ENCODE measurements around the gene COMTD1.
"Not testable (repeated sequence)": the region's sequence is repeated elsewhere in the genome, so short reads cannot be mapped to it uniquely, and the experiment has no call there.

The COMTD1 gene

DNA sequence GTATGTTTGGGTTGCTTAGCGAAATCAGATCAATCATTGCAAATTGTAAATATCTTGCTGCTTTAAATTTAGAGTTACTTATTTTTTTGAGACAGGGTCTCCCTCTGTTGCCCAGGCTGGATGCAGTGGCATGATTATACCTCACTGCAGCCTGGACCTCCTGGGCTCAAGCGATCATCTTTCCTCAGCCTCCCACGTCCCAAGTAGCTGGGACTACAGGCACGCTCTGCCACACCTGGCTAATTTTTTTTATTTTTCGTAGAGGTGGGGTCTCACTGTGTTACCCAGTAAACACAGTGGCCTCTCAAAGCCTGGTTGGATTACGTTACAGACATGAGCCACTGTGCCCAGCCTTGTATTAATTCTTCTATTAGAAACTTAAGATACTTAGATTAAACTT lies 23.4 kb downstream of the COMTD1 start:
- Mint-ChIP-seq H3K9me3 (no peaks in the 10 kb centered on the region), H3K27ac (peak overlapping the region; percentile 100), H3K4me3 (peak overlapping the region; percentile 91), H3K4me1 (ENCODE audit: low read depth) (peaks cover 55% of the 10 kb centered on the region), H3K27me3 (no peaks in the 10 kb centered on the region), H3K36me3 (ENCODE audit: low read depth) (peaks cover 66% of the 10 kb centered on the region)
- DNase-seq = no peak

DNA sequence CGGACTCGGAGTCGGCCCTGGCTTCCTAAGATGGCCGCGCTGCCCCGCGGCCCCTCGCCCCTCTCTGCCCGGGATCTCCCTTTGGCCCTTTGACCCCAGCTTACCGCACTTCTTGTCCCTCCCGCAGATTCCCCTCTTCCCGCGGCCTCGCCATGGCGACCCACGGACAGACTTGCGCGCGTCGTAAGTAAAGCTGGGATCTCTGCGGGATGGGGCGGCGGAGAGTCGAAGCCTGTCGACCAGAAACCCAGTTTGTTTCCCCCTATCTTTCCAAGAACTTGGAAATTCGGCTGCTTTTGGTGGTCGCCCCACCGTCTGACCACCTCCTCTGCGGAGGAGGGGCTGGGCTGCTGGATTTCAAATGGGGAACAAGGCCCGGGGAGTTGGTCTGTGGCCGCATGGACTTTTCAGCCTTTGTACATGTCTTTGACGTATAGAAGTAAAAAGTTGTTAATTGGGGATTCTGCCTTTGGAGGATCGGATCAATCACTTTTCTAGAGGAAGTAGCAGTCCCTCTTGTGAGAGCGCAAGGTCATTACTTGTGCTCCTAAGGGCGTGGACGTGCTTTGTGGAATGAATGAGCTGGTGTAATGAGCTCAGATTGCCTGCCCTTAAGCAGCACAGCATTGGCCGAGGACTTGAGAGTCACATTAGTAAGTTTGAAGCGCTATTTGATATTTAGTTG lies 24.6 kb downstream of the COMTD1 start:
- Mint-ChIP-seq H3K4me1 (ENCODE audit: low read depth) (peaks cover 48% of the 10 kb centered on the region), H3K27me3 (no peaks in the 10 kb centered on the region), H3K4me3 (peak overlapping the region; percentile 91), H3K27ac (peak overlapping the region; percentile 100), H3K9me3 (no peaks in the 10 kb centered on the region), H3K36me3 (ENCODE audit: low read depth) (peaks cover 54% of the 10 kb centered on the region)
- peak; percentile 44 for DNase-seq

DNA sequence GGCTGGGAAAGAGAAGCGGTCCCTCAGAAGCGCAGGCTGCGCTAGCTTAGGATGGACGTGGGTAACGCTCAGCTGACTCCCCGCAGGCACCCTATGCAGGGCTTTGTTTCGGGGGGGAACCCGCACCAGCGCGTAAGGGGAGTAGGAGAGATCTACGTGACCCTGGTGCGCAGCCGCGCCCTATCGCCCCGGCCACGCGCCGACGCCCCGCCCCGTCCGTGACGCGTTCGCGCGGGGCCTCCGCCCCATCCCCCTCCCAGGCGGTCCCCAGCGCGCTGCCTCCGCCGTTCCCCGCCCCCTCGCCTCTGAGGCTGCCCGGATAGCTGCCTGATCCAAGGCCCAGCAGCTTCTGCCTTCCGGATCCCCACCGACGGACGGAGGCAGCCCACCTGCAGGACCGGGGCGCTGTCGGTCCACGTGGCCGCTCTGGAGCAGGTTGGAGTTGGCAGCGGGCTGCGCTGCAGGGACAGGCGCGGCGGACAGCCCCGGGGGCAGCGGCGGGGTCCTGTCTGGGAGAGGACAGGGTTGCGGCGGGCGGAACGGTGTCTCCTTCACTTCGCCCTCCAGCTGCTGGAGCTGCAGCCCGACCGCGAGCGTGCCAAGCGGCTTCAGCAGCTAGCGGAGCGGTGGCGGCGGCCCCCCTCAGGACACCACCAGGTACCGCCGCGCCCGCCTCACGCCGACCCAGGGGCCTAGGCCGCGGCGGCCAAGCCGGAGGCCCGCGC lies 25.3 kb downstream of the COMTD1 start, which contains the start of gene VDAC2:
TSS of gene VDAC2 (plus strand) at position 515 of the 725 bp plus-strand sequence. CDS start 363 bp downstream, outside the sequence.
- Mint-ChIP-seq H3K4me1 (ENCODE audit: low read depth) (peaks cover 44% of the 10 kb centered on the region), H3K27ac (peak within 1 kb of the TSS; percentile 100), H3K4me3 (peak within 1 kb of the TSS; percentile 91), H3K27me3 (no peaks in the 10 kb centered on the region), H3K9me3 (no peaks in the 10 kb centered on the region), H3K36me3 (ENCODE audit: low read depth) (peaks cover 47% of the 10 kb centered on the region)
- peak; percentile 99 for DNase-seq

DNA sequence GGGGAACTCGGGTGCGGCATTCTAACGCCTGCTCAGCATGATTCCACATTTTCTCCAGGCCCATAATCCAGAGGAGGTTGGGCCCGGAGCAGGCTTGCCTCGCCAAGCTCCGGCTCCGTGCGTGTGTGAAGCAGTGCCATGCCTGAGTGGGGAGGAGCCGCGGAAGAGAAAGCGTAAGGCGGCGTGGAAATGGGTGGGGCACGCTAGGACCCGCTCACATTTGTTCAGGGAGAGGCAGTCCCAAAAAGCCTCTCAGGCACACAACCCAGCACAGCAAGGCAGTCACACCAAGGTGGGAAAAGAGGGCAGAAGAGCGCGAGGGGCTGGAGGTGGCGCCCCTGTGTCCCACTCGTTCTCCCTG lies 25.9 kb downstream of the COMTD1 start:
- Mint-ChIP-seq H3K4me1 (ENCODE audit: low read depth) (peaks cover 43% of the 10 kb centered on the region), H3K4me3 (peak overlapping the region; percentile 91), H3K36me3 (ENCODE audit: low read depth) (peaks cover 41% of the 10 kb centered on the region), H3K27ac (peak overlapping the region; percentile 100), H3K9me3 (no peaks in the 10 kb centered on the region), H3K27me3 (no peaks in the 10 kb centered on the region)
- no peak for DNase-seq

DNA sequence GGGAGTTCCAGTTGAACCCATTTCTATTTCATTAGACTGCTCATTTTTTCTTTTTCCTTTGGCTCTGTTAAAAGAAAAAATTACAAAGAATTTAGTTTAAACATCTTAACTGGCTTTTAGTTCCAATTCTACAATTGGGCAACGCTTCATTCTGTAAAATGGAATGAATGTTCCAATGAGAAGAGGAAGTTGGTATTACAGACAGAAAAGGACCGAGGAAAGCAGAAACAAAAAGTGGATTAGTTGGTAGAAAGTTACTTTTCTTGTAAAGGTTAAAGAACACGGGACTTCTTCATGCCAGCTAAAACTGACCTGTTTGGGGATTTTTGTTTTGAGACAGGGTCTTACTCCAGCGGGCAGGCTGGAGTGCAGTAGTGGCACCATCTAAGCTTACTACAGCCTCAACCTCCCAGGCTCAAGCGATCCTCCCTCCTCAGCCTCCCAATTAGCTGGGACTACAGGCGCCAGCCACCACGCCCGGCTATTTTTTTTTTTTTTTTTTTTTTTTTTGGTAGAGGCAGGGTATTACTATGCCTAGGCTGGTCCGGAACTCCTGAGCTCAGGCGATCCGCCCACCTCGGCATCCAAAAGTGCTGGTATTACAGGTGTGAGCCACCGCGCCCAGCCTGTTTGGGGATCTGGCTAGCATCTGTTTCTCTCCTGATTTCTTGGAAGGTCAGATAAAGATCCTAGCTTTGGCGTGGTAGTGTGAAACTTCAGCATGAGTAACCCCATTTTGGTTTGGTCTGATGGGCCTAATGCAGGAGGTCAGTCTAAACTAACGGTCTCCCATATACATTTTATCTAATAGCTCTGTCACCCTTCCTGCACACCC lies 26.5 kb downstream of the COMTD1 start:
- H3K36me3 Mint-ChIP-seq (ENCODE audit: low read depth) = peaks cover 35% of the 10 kb centered on the region
- H3K27me3 Mint-ChIP-seq = no peaks in the 10 kb centered on the region
- H3K4me1 Mint-ChIP-seq (ENCODE audit: low read depth) = peaks cover 41% of the 10 kb centered on the region
- DNase-seq = no peak
- peak overlapping the region; percentile 91 for H3K4me3 Mint-ChIP-seq
- no peaks in the 10 kb centered on the region for H3K9me3 Mint-ChIP-seq
- peak overlapping the region; percentile 100 for H3K27ac Mint-ChIP-seq

DNA sequence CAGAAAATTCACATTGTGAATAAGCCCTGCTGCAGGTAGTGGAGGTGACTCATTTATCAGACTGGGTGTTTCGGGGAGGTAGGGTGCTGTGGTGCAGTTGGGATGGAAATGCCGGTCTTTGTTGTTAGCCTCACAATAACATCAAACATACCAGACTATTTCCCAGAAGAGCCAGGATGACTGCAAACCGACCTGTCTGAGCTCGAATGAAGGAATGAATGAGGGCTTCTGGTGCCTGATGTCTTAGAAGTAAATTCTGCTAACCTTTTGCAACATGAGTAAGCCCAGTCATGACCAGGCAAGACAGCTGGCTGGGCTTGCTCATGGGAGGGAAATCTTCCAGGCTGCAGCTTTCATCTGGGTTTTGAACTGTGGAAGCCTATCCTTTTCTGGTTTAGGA lies 27.6 kb downstream of the COMTD1 start:
- Mint-ChIP-seq H3K27me3 (no peaks in the 10 kb centered on the region), H3K4me1 (ENCODE audit: low read depth) (peaks cover 35% of the 10 kb centered on the region), H3K27ac (peak overlapping the region; percentile 84), H3K4me3 (peak overlapping the region; percentile 42), H3K36me3 (ENCODE audit: low read depth) (peaks cover 27% of the 10 kb centered on the region), H3K9me3 (no peaks in the 10 kb centered on the region)
- DNase-seq = no peak

DNA sequence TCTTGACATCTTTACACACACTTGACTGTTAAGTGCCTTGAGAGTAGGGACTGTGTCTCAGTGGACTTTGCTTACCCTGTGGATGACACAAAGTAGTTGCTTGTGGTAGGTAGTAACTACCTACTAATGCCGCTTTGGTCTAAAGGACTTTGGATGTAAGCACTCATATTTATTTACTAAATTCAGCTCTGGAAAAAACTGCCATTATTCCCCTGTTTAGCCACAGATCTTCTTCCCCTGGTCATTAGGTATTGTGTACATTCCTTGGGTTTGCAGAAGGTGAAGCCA lies 28.0 kb downstream of the COMTD1 start:
- Mint-ChIP-seq H3K4me3 (no peak overlapping the region), H3K27me3 (no peaks in the 10 kb centered on the region), H3K9me3 (no peaks in the 10 kb centered on the region), H3K36me3 (ENCODE audit: low read depth) (peaks cover 23% of the 10 kb centered on the region), H3K27ac (peak overlapping the region; percentile 84), H3K4me1 (ENCODE audit: low read depth) (peaks cover 33% of the 10 kb centered on the region)
- DNase-seq = no peak

DNA sequence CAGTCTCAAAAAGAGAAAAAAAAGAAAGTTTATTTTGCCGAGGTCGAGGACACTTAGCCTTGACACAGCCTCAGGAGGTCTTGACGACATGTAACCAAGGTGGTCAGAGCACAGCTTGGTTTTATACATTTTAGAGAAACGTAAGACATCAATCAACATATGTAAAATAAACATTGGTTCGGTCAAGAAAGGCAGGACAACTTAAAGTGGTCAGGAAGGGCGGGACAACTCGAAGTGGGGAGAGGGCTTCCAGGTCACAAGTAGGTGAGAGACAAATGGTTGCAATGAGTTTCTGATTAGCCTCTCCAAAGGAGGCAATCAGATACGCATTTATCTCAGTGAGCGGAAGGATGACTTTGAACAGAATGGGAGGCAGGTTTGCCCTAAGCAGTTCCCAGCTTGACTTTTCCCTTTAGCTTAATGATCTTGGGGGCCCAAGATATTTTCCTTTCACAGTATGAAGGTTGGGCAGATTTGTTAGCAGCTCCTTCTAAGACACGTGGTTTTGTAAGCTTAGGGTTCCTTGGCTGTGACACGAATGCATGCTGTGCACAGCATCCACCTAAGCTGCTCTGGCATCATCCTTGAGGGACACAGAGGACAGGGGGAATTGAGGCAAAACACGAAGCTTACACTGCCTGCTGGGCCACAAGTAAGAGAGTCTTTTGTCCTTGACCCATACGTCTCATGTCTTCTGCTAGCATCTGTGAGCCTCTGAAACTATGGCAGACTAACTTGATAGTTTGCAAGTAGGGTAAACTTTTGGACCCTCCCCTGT lies 28.5 kb downstream of the COMTD1 start:
- no peaks in the 10 kb centered on the region for H3K9me3 Mint-ChIP-seq
- peaks cover 17% of the 10 kb centered on the region for H3K36me3 Mint-ChIP-seq (ENCODE audit: low read depth)
- H3K27me3 Mint-ChIP-seq = no peaks in the 10 kb centered on the region
- no peak overlapping the region for H3K4me3 Mint-ChIP-seq
- no peak overlapping the region for H3K27ac Mint-ChIP-seq
- peaks cover 28% of the 10 kb centered on the region for H3K4me1 Mint-ChIP-seq (ENCODE audit: low read depth)
- no peak for DNase-seq

DNA sequence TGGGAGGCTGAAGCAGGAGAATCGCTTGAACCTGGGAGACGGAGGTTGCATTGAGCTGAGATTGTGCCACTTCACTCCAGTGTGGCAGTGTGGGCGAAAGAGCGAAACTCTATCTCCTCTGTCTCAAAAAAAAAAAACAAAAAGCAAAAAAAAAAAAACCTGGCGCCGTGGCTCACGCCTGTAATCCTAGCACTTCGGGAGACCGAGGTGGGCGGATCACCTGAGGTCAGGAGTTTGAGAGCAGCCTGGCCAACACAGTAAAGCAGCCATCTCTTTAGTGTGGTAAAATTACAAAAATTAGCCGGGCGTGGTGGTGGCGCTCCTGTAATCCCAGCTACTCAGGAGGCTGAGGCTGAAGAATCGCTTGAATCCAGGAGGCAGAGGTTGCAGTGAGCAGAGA lies 29.1 kb downstream of the COMTD1 start:
- DNase-seq, H3K9me3 Mint-ChIP-seq, H3K27me3 Mint-ChIP-seq, H3K4me3 Mint-ChIP-seq, H3K27ac Mint-ChIP-seq: not testable (repeated sequence)
- H3K4me1 Mint-ChIP-seq (ENCODE audit: low read depth) = peaks cover 22% of the 10 kb centered on the region
- peaks cover 11% of the 10 kb centered on the region for H3K36me3 Mint-ChIP-seq (ENCODE audit: low read depth)

DNA sequence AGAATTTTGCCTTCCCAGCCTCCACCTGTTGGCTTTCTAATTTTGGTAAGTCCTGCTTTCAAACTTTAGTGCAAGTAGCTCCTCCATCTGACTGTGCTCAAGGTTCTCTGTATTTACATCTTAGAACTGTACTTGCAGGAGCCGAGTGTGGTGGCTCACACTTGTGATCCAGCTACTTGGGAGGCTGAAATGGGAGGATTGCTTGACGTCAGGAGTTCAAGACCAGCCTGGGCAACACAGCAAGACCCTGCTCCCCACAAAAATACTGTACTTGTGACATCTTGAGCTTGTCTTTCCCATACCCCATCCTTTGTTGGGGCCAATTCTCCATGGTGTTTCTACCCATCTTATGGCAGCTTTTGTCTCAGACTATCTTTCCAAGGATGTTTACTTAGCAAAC lies 29.8 kb downstream of the COMTD1 start:
- Mint-ChIP-seq H3K27me3 (no peaks in the 10 kb centered on the region), H3K36me3 (ENCODE audit: low read depth) (peaks cover 4% of the 10 kb centered on the region), H3K4me1 (ENCODE audit: low read depth) (peaks cover 19% of the 10 kb centered on the region), H3K9me3 (no peaks in the 10 kb centered on the region), H3K4me3 (no peak overlapping the region), H3K27ac (no peak overlapping the region)
- no peak for DNase-seq

DNA sequence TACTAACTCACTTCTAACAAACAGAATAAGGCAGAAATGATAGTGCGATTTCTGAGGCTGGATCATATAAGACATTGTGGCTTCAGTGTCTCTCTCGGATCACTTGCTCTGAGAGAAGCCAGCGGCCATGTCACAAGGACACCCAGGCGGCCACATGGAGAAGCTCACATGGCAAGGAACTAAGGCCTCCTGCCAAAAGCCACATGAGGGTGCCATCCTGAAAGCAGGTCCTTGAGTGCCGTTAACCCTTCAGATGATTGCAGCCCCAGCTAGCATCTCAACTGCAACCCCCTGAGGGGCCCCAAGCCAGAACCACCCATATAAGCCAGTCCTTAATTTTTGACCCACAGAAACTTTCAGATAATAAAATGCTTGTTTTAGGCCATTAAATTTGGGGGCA lies 32.0 kb downstream of the COMTD1 start:
- Mint-ChIP-seq H3K4me3 (no peak overlapping the region), H3K36me3 (ENCODE audit: low read depth) (no peaks in the 10 kb centered on the region), H3K4me1 (ENCODE audit: low read depth) (peaks cover 10% of the 10 kb centered on the region), H3K27me3 (no peaks in the 10 kb centered on the region), H3K27ac (no peak overlapping the region), H3K9me3 (no peaks in the 10 kb centered on the region)
- DNase-seq = no peak

DNA sequence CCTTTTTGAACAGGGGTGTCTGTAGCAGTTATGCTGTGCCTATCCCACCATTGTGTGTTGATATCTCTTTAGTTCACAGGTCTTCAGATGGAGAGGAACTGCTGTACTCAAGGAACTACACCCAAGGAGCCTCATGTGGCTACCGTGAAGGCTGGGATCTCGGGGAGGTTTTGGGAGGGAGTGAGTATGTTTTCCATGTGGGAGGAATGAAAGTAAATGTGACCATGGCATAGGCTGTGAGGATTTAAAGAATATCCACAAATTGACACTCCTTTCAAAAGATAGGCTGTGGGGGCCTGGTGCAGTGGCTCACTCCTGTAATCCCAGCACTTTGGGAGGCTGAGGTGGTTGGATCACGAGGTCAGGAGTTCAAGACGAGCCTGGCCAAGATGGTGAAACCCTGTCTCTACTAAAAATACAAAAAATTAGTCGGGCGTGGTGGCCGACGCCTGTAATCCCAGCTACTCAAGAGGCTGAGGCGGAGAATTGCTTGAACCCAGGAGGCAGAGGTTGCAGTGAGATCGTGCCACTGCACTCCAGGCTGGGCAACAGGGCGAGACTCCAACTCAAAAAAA lies 32.6 kb downstream of the COMTD1 start:
- H3K9me3 Mint-ChIP-seq; DNase-seq; H3K4me1 Mint-ChIP-seq (ENCODE audit: low read depth); H3K27me3 Mint-ChIP-seq; H3K36me3 Mint-ChIP-seq (ENCODE audit: low read depth); H3K4me3 Mint-ChIP-seq; H3K27ac Mint-ChIP-seq: not testable (repeated sequence)

DNA sequence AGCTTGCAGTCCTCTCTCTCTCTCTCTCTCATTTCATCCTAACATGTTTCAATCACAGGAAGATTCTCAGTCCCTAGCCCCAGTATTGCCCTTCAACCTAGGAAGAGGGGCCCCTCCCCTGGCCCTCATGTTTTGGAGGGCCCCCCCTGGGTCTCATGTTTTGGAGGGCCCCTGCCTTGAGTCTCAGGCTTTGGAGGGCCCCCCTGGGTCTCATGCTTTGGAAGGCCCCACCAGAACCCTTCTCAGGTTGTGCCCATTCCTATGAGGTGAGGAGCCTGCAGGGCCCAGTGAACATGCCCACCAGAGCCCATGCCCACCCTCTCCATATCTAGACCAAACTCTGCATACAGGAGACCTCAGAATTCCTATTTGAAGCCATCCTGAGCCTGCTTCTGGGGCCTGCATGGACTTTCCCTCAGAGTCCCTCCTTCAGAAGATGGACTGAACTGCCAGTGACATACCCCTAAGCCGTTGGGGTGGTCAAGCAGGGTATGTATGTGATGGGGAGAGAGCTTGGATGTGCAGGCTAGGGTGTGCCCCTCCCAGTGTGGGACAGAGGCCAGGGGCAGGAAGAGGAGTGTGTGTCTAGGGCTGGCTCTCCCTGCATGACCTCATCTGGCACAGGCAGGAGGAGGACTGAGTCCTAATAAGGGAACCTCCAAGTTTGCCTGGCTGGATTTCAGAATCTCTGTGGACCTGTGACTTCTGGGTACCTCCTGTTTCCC lies 33.3 kb downstream of the COMTD1 start:
- Mint-ChIP-seq H3K27me3 (no peaks in the 10 kb centered on the region), H3K27ac (no peak overlapping the region), H3K4me1 (ENCODE audit: low read depth) (no peaks in the 10 kb centered on the region), H3K4me3 (no peak overlapping the region), H3K9me3 (no peaks in the 10 kb centered on the region), H3K36me3 (ENCODE audit: low read depth) (no peaks in the 10 kb centered on the region)
- no peak for DNase-seq

Data from activated T-cell treated with anti-CD3 and anti-CD28 coated beads, Interleukin-2, amount 50 U/mL, for 24 hours (primary cell).